ENCODE results near the gene NUMA1.
A peak's percentile ranks its signal among the peaks of the same experiment; 100 is the strongest.

Gene NUMA1

GRCh38 chr11:72070491-72070890 lies 9.9 kb downstream of the NUMA1 start:
- no peak for DNase-seq (ENCODE audit: extremely low read depth, low read depth)
- TF ChIP-seq, protein P1, sequence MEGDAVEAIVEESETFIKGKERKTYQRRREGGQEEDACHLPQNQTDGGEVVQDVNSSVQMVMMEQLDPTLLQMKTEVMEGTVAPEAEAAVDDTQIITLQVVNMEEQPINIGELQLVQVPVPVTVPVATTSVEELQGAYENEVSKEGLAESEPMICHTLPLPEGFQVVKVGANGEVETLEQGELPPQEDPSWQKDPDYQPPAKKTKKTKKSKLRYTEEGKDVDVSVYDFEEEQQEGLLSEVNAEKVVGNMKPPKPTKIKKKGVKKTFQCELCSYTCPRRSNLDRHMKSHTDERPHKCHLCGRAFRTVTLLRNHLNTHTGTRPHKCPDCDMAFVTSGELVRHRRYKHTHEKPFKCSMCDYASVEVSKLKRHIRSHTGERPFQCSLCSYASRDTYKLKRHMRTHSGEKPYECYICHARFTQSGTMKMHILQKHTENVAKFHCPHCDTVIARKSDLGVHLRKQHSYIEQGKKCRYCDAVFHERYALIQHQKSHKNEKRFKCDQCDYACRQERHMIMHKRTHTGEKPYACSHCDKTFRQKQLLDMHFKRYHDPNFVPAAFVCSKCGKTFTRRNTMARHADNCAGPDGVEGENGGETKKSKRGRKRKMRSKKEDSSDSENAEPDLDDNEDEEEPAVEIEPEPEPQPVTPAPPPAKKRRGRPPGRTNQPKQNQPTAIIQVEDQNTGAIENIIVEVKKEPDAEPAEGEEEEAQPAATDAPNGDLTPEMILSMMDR (IDR thresholded peaks at IDR 0.05; ENCODE audit: low read depth, low read length, missing control alignments) = no peak
- H3K4me3 ChIP-seq (replicated peaks; ENCODE audit: low read depth, low read length) = no peak overlapping the region

GRCh38 chr11:72069787-72070251 lies 10.5 kb downstream of the NUMA1 start:
- DNase-seq (ENCODE audit: extremely low read depth, low read depth) = peak; percentile 42
- no peak overlapping the region for H3K4me3 ChIP-seq (replicated peaks; ENCODE audit: low read depth, low read length)
- TF ChIP-seq, protein P1 (IDR thresholded peaks at IDR 0.05; ENCODE audit: low read depth, low read length, missing control alignments) = no peak

DNA sequence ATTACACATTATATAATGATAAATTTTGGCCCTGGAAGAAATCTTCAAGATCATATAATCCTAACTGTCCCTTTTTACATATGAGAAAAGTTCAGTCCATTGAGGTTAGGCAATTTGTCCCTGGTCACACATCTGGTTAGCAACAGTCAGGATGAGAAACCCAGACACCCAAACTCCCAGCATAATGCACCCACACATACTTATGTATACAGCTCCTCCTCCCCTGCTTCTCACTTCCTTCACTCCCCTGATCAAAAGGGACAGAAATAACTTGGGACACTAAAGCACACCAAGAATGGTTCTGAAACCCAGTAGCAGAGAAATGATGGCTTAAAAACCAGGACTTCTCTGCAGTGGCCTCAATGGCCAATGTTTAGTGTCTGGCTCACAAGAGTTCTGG lies 11.1 kb downstream of the NUMA1 start:
- DNase-seq (ENCODE audit: extremely low read depth, low read depth) = no peak
- TF ChIP-seq, protein P1 (IDR thresholded peaks at IDR 0.05; ENCODE audit: low read depth, low read length, missing control alignments) = no peak
- no peak overlapping the region for H3K4me3 ChIP-seq (replicated peaks; ENCODE audit: low read depth, low read length)

GRCh38 chr11:72067676-72068075 lies 12.7 kb downstream of the NUMA1 start:
- no peak for DNase-seq (ENCODE audit: extremely low read depth, low read depth)
- TF ChIP-seq, protein P1 (IDR thresholded peaks at IDR 0.05; ENCODE audit: low read depth, low read length, missing control alignments) = no peak

DNA sequence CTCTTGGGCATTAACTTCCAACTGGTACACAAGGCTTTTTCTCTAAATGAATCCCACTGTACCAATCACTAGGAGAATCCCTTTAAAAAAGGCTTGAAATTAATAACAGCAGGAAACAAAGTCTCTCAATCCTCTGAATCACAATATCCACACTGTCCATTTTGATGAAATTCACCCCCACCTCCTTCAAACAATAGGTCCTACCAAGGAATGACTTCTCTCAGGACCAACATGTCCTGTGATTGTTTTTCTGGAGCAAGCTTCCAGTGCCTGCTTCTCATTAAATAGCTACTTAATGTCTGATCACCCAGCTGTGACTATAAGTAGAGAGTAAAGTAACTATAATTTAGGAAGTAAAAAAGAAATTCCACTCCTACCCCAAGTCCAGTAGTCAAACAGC lies 13.1 kb downstream of the NUMA1 start:
- TF ChIP-seq, protein P1 (IDR thresholded peaks at IDR 0.05; ENCODE audit: low read depth, low read length, missing control alignments) = no peak
- no peak overlapping the region for H3K4me3 ChIP-seq (replicated peaks; ENCODE audit: low read depth, low read length)
- DNase-seq (ENCODE audit: extremely low read depth, low read depth) = no peak

More at GRCh38 chr11:72067676-72068075, 12.7 kb downstream of the NUMA1 start:
- no peak overlapping the region for H3K4me3 ChIP-seq (replicated peaks; ENCODE audit: low read depth, low read length)

DNA sequence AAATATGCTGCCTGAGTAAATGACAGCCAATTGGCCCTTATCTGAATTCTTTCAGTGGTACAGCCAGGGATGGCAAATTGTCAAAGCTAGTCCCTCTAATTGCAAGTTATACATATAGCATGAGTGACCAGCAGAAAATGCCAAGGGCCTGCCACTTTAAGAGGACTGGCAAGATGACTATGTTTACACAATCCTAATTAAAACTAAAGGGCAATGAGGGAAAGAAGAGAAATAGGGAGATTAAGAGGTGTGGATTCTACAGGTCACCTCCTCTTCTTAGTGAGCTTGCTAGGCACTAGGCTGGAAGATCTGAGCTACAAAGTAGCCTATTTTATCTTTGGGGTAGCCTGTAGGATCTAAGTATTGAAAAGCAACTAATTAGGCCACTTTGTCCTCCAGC lies 13.5 kb downstream of the NUMA1 start:
- no peak overlapping the region for H3K4me3 ChIP-seq (replicated peaks; ENCODE audit: low read depth, low read length)
- DNase-seq (ENCODE audit: extremely low read depth, low read depth) = no peak
- TF ChIP-seq, protein P1 (IDR thresholded peaks at IDR 0.05; ENCODE audit: low read depth, low read length, missing control alignments) = no peak

DNA sequence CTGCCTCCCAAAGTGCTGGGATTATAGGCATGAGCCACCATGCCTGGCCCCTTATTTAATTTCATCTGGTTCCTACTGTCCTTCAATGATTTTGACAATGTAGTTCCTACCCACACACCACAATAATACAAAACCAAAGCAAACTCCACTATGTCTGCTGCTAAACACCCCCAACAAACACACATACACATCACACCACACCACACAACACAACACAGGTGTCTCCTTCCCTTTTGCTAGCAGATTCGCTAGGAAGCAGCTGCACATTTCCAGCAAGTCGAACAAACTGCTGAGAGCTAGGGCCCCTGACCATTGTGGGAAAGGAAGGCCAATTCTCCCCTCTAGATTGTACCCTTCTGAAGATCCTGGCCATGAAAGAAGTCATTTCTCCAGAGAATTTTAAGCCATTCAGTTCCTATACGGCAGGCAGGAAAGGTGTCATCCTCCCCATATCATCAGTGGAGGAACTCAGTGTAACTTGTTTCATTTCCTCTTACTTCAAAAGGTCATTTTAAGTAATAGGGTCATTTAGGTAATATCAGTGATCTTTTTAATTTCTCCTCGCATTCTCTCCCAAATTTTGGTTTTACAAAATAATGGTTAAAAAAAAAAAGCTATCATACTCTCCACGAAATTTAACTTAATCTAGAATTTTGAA lies 18.5 kb downstream of the NUMA1 start:
- H3K4me3 ChIP-seq (replicated peaks; ENCODE audit: low read depth, low read length) = no peak overlapping the region
- TF ChIP-seq, protein P1 (IDR thresholded peaks at IDR 0.05; ENCODE audit: low read depth, low read length, missing control alignments) = no peak
- DNase-seq (ENCODE audit: extremely low read depth, low read depth) = no peak

Measured in HFF-Myc (cell line).